ENCODE measurements around the gene TLX2.
A peak's percentile ranks its signal among the peaks of the same experiment; 100 is the strongest.

Gene TLX2

DNA sequence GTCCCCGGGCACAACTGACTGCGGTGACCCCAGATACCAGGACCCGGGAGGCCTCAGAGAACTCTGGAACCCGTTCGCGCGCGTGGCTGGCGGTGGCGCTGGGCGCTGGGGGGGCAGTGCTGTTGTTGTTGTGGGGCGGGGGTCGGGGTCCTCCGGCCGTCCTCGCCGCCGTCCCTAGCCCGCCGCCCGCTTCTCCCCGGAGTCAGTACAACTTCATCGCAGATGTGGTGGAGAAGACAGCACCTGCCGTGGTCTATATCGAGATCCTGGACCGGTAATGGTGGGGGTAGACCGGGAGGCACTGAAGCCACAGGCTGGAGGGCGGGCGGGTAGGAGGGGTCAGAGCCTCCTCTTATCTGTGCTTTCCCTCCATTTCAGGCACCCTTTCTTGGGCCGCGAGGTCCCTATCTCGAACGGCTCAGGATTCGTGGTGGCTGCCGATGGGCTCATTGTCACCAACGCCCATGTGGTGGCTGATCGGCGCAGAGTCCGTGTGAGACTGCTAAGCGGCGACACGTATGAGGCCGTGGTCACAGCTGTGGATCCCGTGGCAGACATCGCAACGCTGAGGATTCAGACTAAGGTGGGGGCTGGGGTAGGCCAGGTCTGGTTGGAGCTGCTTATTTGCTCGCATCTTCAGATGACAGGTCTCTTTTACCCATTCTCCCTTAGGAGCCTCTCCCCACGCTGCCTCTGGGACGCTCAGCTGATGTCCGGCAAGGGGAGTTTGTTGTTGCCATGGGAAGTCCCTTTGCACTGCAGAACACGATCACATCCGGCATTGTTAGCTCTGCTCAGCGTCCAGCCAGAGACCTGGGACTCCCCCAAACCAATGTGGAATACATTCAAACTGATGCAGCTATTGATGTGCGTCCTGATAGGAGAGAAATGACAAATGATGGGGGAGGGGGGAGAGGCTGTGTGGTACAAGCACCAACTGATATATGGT lies 16.3 kb downstream of the TLX2 start:
- peak; percentile 26 for FAIRE-seq
- peak; percentile 49 for DNase-seq (ENCODE audit: insufficient read length, low spot score)

DNA sequence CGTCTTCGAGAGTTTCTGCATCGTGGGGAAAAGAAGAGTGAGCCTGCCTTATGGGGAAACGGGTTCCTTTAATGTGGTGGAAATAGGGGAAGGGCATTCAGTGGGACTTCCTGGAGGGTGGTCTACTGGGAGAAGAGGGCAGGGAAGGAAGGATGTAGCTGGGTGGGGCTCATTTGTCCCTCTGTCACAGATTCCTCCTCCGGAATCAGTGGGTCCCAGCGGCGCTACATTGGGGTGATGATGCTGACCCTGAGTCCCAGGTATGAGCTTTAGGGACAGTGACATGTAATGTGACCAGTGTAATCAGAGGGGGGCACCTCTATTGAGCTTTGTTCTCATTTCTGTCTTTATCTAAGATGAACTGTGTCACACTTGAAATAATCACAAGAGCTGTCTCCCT lies 17.4 kb downstream of the TLX2 start:
- FAIRE-seq: no peak
- no peak for DNase-seq (ENCODE audit: insufficient read length, low spot score)

DNA sequence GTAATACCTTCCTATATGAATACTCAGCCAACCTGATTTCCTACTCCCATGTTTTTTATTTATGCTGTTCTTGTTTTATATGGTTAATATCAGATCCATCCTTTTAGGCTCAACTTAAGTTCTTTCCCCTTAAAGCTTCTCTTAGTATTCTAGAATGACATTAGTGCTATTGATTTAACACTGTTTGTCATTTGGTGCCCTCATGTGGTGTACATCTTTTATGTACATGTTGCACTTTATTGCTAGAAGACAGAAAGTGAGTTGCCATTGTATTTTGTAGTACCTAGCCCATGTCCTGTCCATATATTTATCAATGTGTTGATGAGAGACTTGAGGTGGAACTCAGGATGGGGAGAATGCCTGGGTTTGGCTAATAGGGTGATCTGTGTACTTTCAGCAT lies 18.0 kb downstream of the TLX2 start:
- no peak for DNase-seq (ENCODE audit: insufficient read length, low spot score)
- no peak for FAIRE-seq

DNA sequence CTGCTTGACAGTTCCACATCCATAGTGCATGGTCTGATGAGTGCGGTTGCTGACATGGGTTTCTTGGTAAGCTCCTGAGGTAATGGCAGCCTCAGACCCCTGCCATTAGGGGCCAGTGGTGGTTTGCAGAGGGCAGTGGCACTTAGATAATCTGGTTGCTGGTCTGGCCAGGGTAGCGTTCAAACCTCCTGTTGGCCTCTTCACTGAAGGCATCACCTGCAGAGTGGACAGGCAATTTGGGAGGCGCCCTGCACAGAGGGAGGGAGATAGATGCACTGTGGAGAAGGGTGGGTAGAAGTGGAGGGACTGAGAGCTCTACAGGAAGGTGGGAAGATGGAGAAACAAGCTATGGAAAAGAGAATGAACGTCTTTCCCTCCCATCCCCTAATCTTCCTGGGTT lies 19.2 kb downstream of the TLX2 start:
- FAIRE-seq (no peak), DNase-seq (ENCODE audit: insufficient read length, low spot score) (no peak)

DNA sequence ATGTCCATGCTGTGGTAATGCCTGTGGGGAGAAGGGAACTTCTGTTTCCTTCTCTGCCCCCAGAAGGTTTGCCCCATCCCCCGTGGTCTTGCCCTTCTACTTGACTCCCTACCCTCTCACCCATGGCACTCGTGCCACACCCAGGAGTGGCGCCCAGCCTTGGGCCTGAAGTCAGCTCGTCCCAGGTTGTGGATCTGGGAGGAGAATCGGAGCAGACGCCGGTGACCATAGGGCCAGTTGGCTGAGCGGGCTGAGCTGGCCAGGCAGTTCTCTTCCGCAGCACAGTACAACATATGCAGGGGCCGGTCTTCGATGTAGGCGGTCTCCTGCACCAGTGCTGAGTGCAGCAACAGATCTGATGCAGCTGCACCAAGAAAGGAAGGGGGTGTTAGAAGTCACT lies 20.2 kb downstream of the TLX2 start:
- DNase-seq (ENCODE audit: insufficient read length, low spot score): no peak
- FAIRE-seq: no peak

DNA sequence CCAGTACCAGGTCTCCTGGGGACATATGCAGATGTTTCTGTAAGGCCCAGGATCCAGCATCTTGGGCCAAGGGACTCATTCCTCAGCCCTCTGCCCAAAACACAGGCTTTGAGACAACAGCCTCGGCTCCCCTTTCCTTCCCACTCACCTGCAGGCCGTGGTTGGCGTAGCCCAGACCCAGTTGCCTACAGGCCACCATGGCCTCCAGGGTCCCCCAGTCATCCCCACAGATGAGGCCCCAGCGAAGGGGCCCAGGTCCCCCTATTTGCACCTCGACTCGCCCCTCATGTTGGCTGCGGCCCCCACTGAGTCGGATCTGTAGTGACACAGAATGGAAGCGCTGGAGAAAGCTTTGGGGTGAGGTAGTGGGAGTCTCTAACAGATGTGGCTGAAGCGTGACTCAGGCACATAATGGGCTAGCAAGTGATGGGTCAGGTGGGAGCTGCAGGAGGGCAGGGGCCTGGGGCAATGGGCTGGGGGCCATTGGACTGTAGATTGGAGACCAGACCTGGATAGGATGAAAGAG lies 21.3 kb downstream of the TLX2 start:
- DNase-seq (ENCODE audit: insufficient read length, low spot score) (no peak), FAIRE-seq (no peak)

DNA sequence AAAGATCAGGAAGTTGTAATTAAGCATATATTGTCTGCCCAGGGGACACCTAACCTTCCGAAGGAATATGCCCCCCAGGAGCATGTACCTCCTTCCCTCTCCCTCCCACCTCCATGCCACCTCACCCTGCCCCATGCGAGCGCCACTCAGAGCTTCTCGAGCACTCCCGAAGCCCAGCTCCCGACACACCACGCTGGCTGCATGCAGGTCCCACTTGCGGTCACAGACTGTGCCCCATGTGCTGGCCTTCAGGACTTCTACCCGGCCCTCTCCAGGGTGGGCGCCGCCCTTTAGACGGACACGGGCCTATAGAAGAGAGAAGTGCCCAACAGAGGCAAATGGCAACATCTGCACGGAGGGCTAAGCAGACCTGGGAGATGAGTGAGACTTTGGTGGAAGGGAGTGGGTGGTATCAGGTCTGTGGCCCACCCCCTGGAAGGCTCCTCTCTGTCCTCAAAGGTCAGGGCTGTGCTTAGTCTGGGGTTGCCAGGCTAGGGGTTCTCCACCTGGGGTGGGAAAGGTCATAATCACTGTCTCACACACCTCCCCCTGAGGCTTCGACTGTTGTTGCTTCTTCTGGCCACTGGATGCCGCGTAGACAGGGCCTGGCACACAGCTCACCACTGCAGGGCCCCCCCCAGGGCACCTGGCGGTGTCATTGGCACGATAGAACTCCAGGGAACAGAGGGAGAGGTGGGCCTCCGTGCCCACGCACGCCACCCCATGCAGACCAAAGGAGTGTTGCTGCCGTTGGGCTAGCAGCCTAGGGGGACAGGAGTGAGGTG lies 22.1 kb downstream of the TLX2 start:
- DNase-seq (ENCODE audit: insufficient read length, low spot score) (no peak), FAIRE-seq (no peak)

DNA sequence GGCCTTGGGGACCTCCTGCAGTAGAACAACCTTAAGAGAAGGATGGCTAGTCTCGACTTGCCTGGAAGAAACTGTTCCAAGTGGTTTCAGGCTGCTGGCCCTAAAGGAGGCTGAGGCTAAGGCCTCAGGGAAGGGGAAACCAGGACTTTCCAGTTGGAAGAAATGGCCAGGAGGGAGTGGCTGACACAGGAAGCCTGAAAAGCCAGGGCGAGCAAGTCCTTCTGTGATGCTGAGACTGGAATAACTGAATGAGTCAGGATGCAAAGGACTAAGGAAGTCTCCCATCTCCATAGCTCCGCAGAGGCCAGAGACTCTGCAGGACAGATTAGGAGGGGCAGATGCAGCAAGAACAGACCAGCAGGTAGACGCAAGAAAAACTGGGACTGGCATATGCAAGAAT lies 22.9 kb downstream of the TLX2 start:
- no peak for DNase-seq (ENCODE audit: insufficient read length, low spot score)
- FAIRE-seq: no peak

DNA sequence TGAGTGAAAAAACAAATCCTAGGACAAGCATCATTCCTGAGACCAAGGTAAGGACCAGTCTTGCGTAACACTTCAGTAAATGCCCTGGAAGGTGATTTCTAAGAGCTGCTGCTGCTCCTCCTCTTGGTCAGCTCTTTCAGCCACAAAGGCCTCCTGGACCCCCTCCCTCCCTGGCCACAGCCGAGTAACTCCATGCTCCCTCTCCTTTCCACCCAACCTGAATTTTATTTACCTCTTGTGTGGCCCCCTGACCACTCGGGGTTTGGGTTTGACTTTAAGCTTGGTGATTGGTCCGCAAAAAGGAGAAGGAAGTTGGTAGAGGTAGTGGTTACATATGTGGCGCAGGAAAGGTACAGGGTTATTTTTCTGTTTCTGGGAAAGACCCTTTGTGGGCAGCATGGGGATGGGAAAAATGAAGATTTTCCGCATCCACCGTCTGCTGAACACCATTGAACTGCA lies 24.7 kb downstream of the TLX2 start:
- no peak for FAIRE-seq
- no peak for DNase-seq (ENCODE audit: insufficient read length, low spot score)

DNA sequence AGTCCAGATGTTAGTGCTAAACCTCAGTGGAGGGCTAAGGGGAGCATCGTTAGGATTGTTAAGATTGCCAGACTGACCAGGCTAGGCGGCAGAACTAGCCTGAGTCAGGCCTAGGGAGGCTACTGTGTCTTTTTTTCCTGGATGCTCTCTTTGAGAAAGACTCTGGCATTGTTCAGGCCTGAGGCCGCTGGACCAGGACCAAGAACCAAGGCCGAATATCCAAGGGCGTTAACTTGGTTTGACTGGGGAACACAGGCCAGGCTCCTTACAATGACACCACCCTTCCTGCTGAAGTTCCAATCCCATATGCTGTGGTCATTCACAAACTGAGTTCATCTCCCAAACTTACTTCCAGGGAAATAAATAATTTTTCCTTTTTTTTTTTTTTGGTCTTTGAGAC lies 26.0 kb downstream of the TLX2 start:
- FAIRE-seq (no peak), DNase-seq (ENCODE audit: insufficient read length, low spot score) (no peak)

DNA sequence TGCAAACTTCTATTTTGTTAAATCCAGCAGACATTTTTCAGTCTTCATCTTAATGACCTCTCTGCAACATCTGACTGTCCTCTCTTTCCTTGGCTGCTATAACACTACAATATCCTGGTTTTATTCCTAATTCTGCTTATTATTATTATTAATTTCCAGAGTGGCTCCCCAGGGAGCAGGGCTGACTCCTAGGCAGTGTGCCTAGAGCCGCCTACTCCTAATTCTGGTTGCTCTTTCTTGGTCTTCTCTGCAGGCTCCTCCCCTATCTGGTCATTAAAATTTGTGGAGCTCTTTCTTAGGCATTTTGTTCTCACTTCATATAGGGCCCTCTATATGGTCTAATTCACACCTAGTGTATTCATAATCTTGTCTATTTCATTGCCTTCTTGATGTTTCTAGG lies 28.7 kb downstream of the TLX2 start:
- FAIRE-seq: no peak
- no peak for DNase-seq (ENCODE audit: insufficient read length, low spot score)

DNA sequence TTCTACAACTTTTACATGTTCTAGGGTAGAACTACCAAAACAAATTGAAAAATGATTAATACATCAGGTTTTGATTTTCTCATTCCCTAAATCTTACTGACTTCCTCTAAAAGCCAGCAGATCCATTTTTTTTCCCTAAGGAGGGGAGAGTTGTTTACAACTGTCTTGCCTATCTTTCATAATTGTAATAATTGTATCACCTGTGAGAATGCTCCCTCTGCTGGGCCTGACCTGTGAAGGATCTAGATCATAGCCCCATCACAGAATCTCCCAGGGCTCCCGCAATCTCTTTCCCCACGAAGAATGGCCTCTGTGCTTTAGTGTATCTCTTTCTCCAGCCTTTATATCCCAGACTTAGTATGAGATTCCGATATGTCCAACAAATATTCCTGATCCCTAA lies 30.4 kb downstream of the TLX2 start:
- FAIRE-seq (no peak), DNase-seq (ENCODE audit: insufficient read length, low spot score) (no peak)

DNA sequence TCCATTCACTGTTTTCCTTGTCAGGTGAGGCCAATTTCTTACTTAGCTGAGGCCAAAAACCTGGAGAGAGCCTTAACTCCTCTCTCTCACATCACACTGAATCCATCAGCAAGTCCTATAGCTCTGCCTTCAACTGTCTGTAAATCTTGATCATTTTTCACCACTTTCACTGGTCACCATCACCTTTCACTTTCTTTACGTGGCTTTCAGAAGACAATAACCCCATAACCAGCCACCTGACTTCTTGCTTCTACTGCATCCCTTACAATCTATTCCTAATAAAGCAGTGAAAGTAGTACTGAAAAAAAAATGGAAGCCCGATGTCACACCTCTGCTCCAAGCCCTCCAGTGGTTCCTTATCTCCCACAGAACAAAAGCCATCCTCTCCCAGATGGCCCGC lies 31.8 kb downstream of the TLX2 start:
- DNase-seq (ENCODE audit: insufficient read length, low spot score) (no peak), FAIRE-seq (no peak)

DNA sequence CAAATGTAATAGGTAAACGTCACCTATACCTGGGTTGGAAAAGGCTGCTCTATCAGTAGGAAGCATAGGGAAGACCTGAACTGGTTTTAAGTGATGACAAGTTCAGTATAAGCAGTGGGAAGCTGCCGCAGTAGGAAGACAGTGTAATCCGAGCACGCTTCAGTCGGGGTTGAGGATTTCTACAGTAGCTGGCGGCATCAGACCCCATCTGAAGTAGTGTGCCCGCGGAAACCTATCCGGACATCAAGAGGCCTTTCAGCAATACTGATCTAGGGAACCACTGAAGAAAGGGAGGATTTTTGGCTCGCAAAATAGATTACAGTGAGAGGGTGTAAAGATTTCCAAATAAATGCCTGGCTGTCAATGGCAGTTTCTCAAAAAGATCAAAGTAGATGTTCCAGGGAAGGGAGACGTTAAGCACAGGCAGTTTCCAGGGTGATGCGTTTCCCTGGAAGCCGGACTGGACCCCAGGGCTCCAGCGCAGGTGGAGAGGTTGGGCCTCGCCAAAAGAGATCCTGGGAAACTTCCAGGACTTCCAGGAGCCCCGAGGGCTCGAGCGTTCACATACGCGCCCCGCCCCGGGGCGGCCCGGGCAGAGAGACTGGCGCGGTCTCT lies 34.1 kb downstream of the TLX2 start:
- FAIRE-seq (no peak), DNase-seq (ENCODE audit: insufficient read length, low spot score) (no peak)

DNA sequence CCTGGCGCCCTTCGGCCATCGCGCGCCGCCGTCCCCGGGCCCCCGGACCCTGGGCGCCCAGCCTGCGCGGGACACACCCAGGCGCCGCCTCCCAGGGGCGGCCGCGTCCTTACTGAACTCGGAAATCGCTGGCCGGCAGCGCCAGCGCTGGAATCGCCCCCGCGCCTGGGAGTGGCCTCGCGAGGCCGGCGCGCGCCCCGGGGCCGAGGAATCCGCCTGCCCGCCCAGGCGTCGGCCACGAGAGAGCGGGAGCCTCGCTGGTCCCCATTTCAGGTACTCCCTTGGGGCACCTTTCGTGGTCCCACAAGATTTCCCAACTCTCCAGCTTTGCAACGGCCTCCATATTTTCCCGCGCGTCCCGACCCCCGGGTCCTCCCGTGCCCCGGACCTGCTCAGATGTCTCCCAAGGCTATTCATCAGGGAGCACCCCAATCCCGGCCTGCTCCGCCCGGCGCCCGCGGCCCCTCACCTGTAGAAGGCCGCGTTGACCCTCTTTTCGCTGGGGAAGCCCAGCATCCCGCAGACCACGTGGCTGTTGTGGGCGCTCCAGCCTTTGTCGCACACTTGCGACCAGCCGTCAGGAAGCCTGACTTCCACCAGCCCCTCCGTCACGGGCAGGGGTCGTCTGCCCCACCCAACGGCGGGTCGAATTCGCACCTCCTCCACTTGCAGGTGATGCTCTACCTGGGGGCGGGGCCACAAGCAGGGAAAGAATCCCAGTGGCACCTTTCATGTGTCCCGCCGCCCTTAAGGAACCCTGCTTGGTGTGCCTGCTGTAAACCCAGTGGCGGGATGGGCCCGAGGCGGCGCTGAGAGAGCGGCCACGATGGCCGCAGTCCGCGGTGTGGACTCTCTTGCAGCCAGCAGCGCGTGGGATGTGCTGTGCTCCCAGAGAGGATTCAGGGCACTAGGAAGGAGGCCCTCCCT lies 34.9 kb downstream of the TLX2 start:
- peak; percentile 28 for FAIRE-seq

DNA sequence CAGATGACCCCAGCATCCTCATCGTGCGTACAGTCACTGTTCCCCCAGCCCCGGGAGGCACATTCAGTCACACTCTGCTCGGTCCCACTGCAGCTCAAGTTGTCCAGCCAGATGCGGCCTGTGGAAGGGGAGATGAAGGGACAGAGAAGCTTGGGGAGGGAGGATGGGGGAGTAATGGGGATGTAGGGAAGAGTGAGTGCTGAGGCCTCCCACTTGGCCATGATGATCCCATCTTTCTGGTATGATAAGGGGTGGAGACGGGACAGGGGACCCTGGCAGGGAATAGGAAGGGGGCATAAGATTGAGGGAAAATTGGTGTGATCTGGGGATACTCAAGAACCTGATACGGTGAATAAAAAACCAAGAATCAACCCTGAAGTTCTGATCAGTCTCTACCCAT lies 36.0 kb downstream of the TLX2 start:
- FAIRE-seq (no peak), DNase-seq (ENCODE audit: insufficient read length, low spot score) (no peak)

More for the DNA sequence above, 34.9 kb downstream of the TLX2 start:
- peak; percentile 78 for DNase-seq (ENCODE audit: insufficient read length, low spot score)

DNA sequence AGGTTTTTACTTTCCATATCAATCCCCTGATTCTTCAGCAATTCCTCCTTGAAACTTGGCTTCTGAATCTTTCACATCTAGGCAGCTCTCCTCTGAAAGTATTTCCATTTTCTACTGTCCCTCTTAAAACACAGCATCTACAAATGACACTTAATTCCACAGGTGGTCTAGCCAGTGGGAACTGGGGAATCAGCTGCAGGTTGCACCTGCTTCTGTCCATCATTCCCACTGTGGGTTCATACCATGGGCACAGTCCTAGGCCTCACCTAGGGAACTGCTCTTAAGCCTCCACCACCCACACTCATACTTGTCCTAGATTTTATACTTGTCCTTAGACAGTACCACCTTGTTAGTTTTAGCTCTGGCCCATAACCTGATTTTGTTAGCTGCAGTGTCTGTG lies 37.3 kb downstream of the TLX2 start:
- FAIRE-seq: no peak
- no peak for DNase-seq (ENCODE audit: insufficient read length, low spot score)

DNA sequence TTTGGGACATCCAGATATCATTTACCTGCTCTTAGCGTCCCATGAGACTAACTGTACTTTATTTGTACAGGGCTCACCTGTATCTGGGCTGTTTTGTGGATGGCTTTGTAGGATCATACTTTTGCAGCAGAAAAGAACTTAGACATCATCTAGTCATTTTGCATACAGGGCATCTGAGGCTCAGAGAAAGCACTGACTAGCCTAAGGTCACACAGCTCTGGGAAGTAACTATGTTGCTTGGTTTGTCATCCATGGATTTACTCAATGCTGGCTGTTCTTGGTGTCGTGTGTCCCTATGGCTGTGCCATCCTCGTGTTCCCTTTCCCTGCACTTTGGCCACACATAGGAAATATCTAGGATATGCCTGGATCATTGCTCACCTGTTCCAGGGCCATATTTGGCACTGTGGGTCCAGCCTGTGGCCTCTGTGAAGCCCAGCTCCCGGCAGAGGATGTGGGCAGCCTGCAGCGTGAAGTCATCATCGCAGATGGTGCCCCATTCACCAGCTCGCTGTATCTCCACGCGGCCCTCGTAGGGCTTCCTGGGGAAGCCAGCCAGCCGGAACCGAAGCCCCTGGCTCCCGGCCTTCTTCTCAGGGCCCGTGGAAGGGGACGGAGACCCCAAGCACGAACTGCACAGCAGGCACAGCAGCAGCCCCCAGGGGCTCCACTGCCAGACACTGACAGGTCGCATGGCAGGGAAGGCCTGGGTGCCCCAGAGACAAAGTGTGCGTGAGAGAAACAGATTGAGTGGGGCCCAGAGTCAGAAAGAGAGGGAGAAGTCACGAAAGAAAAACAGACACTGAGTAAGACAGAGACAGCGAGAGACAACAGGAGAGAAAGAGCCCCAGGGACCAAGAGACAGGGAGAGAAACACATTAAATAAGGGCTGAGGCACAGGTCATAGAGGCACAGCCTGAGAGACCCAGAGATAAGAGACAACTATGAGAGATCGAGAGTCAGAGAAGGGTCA lies 38.0 kb downstream of the TLX2 start:
- no peak for DNase-seq (ENCODE audit: insufficient read length, low spot score)
- FAIRE-seq: no peak
